GM13977 (cell line): Measurements from ENCODE around the gene CLDN25.

Source experiments
- DNase-seq: peaks from one replicate; pipeline ENCODE4 v3.0.0; 2012; ENCODE audit warnings: low spot score
- CTCF ChIP-seq: IDR thresholded peaks from 2 replicates; pipeline ENCODE4 v1.5.1; 2012; ENCODE audit warnings: mild to moderate bottlenecking, control low read depth; ENCODE audit not compliant: insufficient read depth; ENCODE audit errors: extremely low read depth, missing control alignments
- in situ Hi-C: fragments of 300-500 bp; cut with MboI; formaldehyde crosslinking; loops from one replicate; pipeline ENCODE4 v1.12.0; 2022; ENCODE audit warnings: low sequenced_read_pairs, low pct_unique_long_range_greater_than_20kb, mixed read lengths, inconsistent platforms; ENCODE audit not compliant: unreplicated experiment

The CLDN25 gene

GRCh38 chr11:113827477-113827876 lies 47.9 kb downstream of the CLDN25 start:
- no peak for TF ChIP-seq CTCF
- in situ Hi-C loops, result no loop called here
- no peak for DNase-seq

DNA sequence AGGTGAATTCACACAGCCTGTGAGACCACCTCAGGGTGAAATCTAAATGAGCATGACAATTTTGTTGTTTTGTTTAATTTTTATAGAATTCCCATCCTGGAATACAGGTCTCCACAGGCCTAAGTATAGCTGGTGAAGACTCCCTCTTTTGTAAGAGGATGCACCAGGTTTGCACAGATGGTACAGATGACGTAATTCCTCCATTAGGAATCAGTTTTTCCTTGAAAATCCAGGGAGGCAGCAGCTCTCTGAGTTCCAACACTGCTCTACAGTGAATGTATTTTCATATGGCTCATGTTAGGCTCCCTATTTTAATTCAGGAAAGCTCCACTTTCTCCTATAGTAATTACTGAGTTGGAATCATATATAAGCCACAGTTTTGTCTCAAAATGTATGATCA lies 48.6 kb downstream of the CLDN25 start:
- TF ChIP-seq CTCF, result no peak
- in situ Hi-C loops, result no loop called here
- no peak for DNase-seq

DNA sequence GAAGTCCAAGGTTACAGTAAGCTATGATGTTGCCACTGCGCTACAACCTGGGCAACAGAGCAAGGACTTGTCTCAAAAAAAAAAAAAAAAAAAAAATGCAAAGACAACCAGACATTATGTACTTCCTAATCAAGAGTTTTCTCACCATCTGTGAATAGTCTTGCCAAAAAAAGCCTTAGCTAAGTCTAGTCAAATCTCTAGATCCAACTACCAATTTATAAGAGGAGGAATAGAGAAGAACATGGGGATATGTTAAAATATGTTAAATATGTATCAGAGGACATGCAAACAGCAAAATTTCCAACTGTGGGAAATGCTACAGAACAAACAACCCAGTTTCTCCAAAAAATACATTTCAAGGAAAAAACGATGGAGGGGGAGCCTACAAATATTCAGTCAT lies 50.2 kb downstream of the CLDN25 start:
- no peak for DNase-seq
- TF ChIP-seq CTCF, result no peak
- in situ Hi-C loops, result no loop called here
